Activated T-cell treated with anti-CD3 and anti-CD28 coated beads, Interleukin-2, amount 50 U/mL, for 4 hours (primary cell): ENCODE results near the gene FAM120AOS. TPM values are rescaled to one million over a fixed set of nuclear protein-coding genes. Genes with fewer than 3 reads are reported as not detected.
"Not testable (repeated sequence)": the region's sequence is repeated elsewhere in the genome, so short reads cannot be mapped to it uniquely, and the experiment has no call there.

Experiments used
- ATAC-seq, 2 donors: fragments of 200-7000 bp; cut with Tn5 transposase; one replicate each; pipeline ENCODE4 v1.10.0; 2021
- DNase-seq: peaks from one replicate; pipeline ENCODE4 v3.0.0-alpha.2; 2020
- H3K27me3 Mint-ChIP-seq: one replicate; pipeline ENCODE4 v1.8.0; 2021; ENCODE audit warnings: low read depth, mixed read lengths
- H3K36me3 Mint-ChIP-seq: one replicate; pipeline ENCODE4 v1.8.0; 2022; ENCODE audit warnings: mixed read lengths; ENCODE audit not compliant: insufficient read depth
- H3K4me1 Mint-ChIP-seq: one replicate; pipeline ENCODE4 v1.8.0; 2021; ENCODE audit warnings: low read depth, mixed read lengths
- H3K4me3 Mint-ChIP-seq: one replicate; pipeline ENCODE4 v1.8.0; 2021; ENCODE audit warnings: mild to moderate bottlenecking, moderate library complexity, mixed read lengths
- H3K9me3 Mint-ChIP-seq: one replicate; pipeline ENCODE4 v1.8.0; 2021; ENCODE audit warnings: mixed read lengths
- total RNA-seq, 3 donors: library from RNA; stranded (reverse); gene quantifications; one replicate each; pipeline ENCODE4 v1.2.1, GENCODE V29; 2021

The FAM120AOS gene
- total RNA-seq, 3 donors from 2014 or later = 30.5 to 36.8 (median 34.4) TPM

DNA sequence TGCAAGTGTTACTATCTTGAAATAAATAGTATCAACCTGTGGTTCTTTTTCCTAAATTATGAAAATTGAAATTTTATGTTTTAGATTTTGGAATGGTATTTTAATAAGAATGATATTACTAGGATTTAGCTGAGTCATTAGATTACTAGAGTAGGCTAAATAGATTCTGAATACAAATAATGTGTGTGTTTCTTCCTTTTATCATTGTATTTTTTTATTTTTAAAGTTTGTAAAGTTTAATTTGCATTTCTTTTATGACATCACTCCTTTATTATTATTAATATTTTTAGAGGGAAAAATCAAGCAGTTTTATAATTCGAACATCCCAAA lies 8.0 kb upstream of the FAM120AOS start:
- H3K4me1 Mint-ChIP-seq = peaks cover 86% of the 10 kb centered on the region
- no peaks in the 10 kb centered on the region for H3K9me3 Mint-ChIP-seq
- no peak for ATAC-seq
- no peaks in the 10 kb centered on the region for H3K27me3 Mint-ChIP-seq
- peaks cover 12% of the 10 kb centered on the region for H3K36me3 Mint-ChIP-seq
- no peak for DNase-seq
- no peak overlapping the region for H3K4me3 Mint-ChIP-seq

GRCh38 chr9:93460689-93461413 lies 7.5 kb upstream of the FAM120AOS start:
- H3K36me3 Mint-ChIP-seq = peaks cover 12% of the 10 kb centered on the region
- H3K4me3 Mint-ChIP-seq = no peak overlapping the region
- DNase-seq = no peak
- H3K4me1 Mint-ChIP-seq = peaks cover 86% of the 10 kb centered on the region
- no peaks in the 10 kb centered on the region for H3K9me3 Mint-ChIP-seq
- no peaks in the 10 kb centered on the region for H3K27me3 Mint-ChIP-seq
- ATAC-seq = no peak

DNA sequence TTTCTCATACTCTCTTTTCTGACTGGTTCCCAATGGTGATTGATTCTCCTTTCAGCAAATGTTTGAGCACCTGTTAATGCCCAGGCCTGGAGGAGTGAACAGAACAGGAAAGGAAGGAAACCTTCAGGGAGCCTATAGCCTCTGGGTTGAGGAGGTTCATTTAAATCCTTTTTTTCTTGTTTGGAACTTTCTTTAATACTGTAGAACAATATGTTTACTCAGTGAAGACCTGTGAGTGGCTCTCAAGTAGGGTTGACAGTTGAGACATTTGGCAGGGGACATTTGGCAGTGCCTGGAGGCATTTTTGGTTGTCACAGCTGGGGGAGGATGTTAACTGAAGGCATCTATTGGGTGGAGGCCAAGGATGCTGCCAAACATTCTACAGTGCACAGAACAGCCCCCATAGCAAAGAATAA lies 6.1 kb upstream of the FAM120AOS start:
- Mint-ChIP-seq H3K4me3 (no peak overlapping the region), H3K36me3 (peaks cover 14% of the 10 kb centered on the region)
- no peak for ATAC-seq

DNA sequence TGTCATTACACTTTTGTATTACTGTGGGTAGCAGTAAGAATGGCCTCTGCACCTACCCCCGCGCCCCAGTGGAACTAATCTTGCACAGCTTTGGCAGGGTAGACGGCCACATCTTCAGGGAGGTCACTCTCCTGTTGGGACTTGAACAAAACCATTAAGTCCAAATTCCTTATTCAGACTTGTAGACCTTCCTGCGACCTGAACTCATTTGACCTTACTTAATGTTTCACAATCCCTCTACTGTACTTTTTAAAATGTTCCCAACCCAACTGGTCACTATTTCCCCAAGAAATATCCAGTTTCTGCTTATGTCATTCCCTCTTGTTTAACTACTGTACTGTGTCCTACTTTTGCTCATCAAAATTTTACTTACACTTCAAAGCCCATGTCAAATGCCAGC lies 5.3 kb upstream of the FAM120AOS start:
- ATAC-seq (no peak), DNase-seq (no peak)
- Mint-ChIP-seq H3K4me3 (no peak overlapping the region), H3K9me3 (no peaks in the 10 kb centered on the region), H3K36me3 (peaks cover 14% of the 10 kb centered on the region), H3K4me1 (peaks cover 82% of the 10 kb centered on the region), H3K27me3 (no peaks in the 10 kb centered on the region)

More for the DNA sequence above, 6.1 kb upstream of the FAM120AOS start:
- DNase-seq = no peak
- H3K27me3 Mint-ChIP-seq = no peaks in the 10 kb centered on the region
- H3K4me1 Mint-ChIP-seq = peaks cover 84% of the 10 kb centered on the region
- H3K9me3 Mint-ChIP-seq = no peaks in the 10 kb centered on the region

- Mint-ChIP-seq H3K4me1 (peaks cover 68% of the 10 kb centered on the region), H3K27me3 (no peaks in the 10 kb centered on the region), H3K4me3 (no peak overlapping the region), H3K36me3 (peaks cover 15% of the 10 kb centered on the region), H3K9me3 (no peaks in the 10 kb centered on the region)
- DNase-seq (no peak), ATAC-seq (no peak)
These were observed 3.6 kb upstream of the FAM120AOS start for GRCh38 chr9:93457006-93457405.

DNA sequence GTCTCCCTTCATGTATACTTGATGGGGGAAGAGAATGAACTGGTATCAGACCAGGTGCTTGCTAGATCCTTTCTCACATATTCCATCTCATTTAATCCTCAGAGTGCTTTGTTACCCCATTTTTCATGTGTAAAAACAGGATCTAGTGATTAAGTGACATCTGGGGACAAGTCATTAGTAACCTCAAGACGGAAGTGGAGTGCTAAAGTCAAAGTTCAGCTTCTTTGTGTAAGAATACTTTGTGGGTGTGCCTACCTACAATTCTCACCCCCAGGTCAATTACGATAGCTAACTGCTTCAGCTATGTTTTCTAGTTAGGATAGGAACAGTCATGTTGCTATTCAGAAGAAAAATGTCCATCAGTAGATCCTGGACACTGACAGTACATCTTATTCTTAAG lies 3.1 kb upstream of the FAM120AOS start:
- no peaks in the 10 kb centered on the region for H3K9me3 Mint-ChIP-seq
- H3K4me1 Mint-ChIP-seq = peaks cover 68% of the 10 kb centered on the region
- no peaks in the 10 kb centered on the region for H3K27me3 Mint-ChIP-seq
- ATAC-seq = no peak
- H3K36me3 Mint-ChIP-seq = peaks cover 15% of the 10 kb centered on the region
- DNase-seq = no peak
- peak overlapping the region; percentile 29 for H3K4me3 Mint-ChIP-seq

- peaks cover 15% of the 10 kb centered on the region for H3K36me3 Mint-ChIP-seq
- H3K9me3 Mint-ChIP-seq = no peaks in the 10 kb centered on the region
- peak overlapping the region; percentile 29 for H3K4me3 Mint-ChIP-seq
- peaks cover 65% of the 10 kb centered on the region for H3K4me1 Mint-ChIP-seq
- H3K27me3 Mint-ChIP-seq = no peaks in the 10 kb centered on the region
- no peak for ATAC-seq
- DNase-seq = no peak
These were observed 2.6 kb upstream of the FAM120AOS start for GRCh38 chr9:93456022-93456421.

DNA sequence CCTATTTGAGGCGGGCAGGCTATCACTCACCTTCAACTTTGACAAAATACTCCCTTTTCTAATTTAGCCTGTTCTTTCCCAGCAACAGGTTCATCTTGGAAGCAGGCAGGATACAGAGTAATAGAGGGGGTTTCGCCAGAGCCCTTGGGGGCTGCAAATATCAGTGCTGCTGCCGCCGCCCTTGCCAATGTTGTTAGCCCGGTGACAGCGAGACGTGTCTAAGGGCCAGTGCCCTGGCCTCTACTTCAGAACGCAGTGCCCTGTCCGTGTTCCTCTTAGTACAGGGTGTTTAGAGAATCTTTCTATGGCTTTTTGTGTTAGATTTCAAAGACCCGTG lies 703 bp downstream of the FAM120AOS start:
- DNase-seq (no peak), ATAC-seq (no peak)
- H3K27me3 Mint-ChIP-seq = no peaks in the 10 kb centered on the region
- H3K4me3 Mint-ChIP-seq = peak overlapping the region; percentile 89
- H3K36me3 Mint-ChIP-seq = peaks cover 12% of the 10 kb centered on the region
- peaks cover 47% of the 10 kb centered on the region for H3K4me1 Mint-ChIP-seq
- no peaks in the 10 kb centered on the region for H3K9me3 Mint-ChIP-seq

- Mint-ChIP-seq H3K27me3 (no peaks in the 10 kb centered on the region), H3K4me1 (peaks cover 42% of the 10 kb centered on the region), H3K36me3 (peaks cover 17% of the 10 kb centered on the region), H3K9me3 (no peaks in the 10 kb centered on the region), H3K4me3 (peak overlapping the region; percentile 89)
- ATAC-seq = peak; percentile 19 to 20
- DNase-seq = peak; percentile 30
These were observed 1.3 kb downstream of the FAM120AOS start for GRCh38 chr9:93451849-93452709.

DNA sequence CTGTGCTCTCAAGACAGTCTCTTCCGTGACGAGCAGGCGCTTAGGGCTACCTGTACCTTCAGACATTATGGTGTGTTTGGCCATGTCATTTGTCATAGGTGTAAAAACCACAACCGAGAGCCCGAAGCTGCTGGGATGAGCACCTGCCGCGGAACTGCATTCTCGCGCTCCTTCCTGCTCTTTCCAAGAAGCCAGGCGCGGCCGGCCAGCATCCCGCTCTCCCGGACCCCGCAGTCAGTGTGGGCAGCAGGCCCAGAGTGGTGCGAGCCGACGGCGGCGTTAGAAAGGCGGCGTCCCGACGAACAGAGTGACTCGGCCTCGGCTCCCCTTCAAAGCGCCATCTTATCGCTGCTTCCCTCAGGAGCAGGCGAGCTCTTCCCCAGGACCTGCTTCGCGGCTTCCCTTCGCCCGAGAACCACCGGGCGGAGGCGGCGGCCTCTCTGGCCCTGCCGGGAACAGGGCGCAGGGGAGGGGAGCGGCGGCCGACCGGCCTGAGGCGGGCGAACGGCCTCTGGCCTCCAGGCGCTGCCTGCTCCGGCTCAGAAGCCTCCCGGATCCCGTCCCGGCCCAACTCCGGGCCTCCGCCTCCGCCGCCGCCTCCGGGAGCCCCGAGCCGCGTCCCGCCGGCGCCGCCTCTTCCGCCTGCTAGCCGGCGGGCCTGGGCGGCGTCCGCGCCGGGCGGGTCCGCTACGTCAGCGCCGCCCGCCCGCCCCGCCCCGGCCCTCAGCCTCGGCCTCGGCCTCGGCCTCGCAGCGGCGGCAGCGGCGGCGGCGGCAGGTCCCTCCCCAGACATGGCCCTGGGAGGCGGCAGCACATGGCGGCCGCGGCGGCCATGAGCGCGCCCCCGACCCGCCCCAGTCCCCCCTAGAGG lies 2.2 kb downstream of the FAM120AOS start, which contains the start of gene FAM120A:
FAM120A (plus strand) TSS at position 741 of the 871 bp plus-strand sequence. CDS start 231 bp downstream, outside the sequence.
- H3K36me3 Mint-ChIP-seq = peaks cover 24% of the 10 kb centered on the region
- DNase-seq (peak; percentile 67), ATAC-seq (peak; percentile 85 to 87)
- H3K9me3 Mint-ChIP-seq = no peaks in the 10 kb centered on the region
- H3K4me1 Mint-ChIP-seq = peaks cover 34% of the 10 kb centered on the region
- peak within 1 kb of the TSS; percentile 92 for H3K4me3 Mint-ChIP-seq
- no peaks in the 10 kb centered on the region for H3K27me3 Mint-ChIP-seq

GRCh38 chr9:93447655-93448054 lies 5.7 kb downstream of the FAM120AOS start:
- H3K27me3 Mint-ChIP-seq = no peaks in the 10 kb centered on the region
- peaks cover 14% of the 10 kb centered on the region for H3K4me1 Mint-ChIP-seq
- no peak overlapping the region for H3K4me3 Mint-ChIP-seq
- H3K9me3 Mint-ChIP-seq = no peaks in the 10 kb centered on the region
- ATAC-seq (no peak), DNase-seq (no peak)
- H3K36me3 Mint-ChIP-seq = peaks cover 25% of the 10 kb centered on the region

GRCh38 chr9:93446073-93446472 lies 7.3 kb downstream of the FAM120AOS start:
- ATAC-seq (no peak), DNase-seq (no peak)
- peaks cover 14% of the 10 kb centered on the region for H3K4me1 Mint-ChIP-seq
- no peaks in the 10 kb centered on the region for H3K27me3 Mint-ChIP-seq
- H3K9me3 Mint-ChIP-seq = no peaks in the 10 kb centered on the region
- no peak overlapping the region for H3K4me3 Mint-ChIP-seq
- H3K36me3 Mint-ChIP-seq = peaks cover 25% of the 10 kb centered on the region

DNA sequence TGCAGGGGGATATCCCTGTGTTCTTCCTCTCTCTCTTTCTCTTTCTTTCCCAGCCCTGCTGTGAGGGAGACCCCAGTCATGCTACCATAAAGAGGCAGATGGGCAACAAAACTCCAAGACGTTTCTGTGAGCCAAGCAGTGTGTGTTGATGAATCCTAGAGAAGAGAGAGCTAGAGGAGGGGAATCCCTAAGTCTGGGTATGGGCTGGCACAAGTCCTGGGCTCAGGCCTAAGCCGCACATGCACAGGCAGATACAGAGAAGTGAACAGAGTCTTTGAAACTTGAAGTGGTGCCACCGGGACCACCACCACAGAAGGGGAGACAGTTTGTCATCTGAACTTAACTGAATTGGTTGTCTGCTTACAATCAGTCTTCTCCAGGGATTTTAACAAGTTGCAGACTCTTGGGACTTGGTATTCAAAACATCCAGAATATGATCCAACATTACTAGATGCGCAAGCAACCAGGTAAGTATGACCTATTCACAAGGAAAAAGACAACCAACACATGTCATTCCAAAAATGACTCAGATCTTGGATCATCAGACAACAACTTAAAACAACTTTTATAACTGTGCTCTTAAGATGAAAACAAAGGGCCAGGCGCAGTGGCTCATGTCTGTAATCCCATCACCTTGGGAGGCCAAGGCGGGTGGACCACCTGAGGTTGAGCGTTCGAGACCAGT lies 12.3 kb downstream of the FAM120AOS start:
- H3K9me3 Mint-ChIP-seq = no peaks in the 10 kb centered on the region
- H3K4me1 Mint-ChIP-seq = no peaks in the 10 kb centered on the region
- H3K4me3 Mint-ChIP-seq = no peak overlapping the region
- DNase-seq = no peak
- ATAC-seq = no peak
- peaks cover 6% of the 10 kb centered on the region for H3K36me3 Mint-ChIP-seq
- no peaks in the 10 kb centered on the region for H3K27me3 Mint-ChIP-seq

- not testable (repeated sequence) for H3K9me3 Mint-ChIP-seq
These were observed 14.1 kb downstream of the FAM120AOS start for GRCh38 chr9:93439301-93439700.

More at GRCh38 chr9:93439301-93439700, 14.1 kb downstream of the FAM120AOS start:
- not testable (repeated sequence) for H3K4me1 Mint-ChIP-seq, H3K27me3 Mint-ChIP-seq, ATAC-seq, DNase-seq, H3K36me3 Mint-ChIP-seq, H3K4me3 Mint-ChIP-seq
